T-helper 2 cell treated with Interferon-gamma antibody and Interleukin-4, amounts not matched to agents 5 μg/mL and 100 μg/mL, for 36 hours (primary cell): ENCODE data around the gene IKZF5.
A peak's percentile ranks its signal among the peaks of the same experiment; 100 is the strongest.

Experiments
- DNase-seq: peaks from one replicate; pipeline ENCODE4 v3.0.0; 2021; ENCODE audit warnings: low spot score
- H3K27ac Mint-ChIP-seq: one replicate; pipeline ENCODE4 v1.8.0; 2021; ENCODE audit warnings: mild to moderate bottlenecking, mixed read lengths
- H3K27me3 Mint-ChIP-seq: one replicate; pipeline ENCODE4 v1.8.0; 2021; ENCODE audit warnings: low read depth, mixed read lengths
- H3K36me3 Mint-ChIP-seq: one replicate; pipeline ENCODE4 v1.8.0; 2021; ENCODE audit warnings: low read depth, mixed read lengths
- H3K4me1 Mint-ChIP-seq: one replicate; pipeline ENCODE4 v1.8.0; 2021; ENCODE audit warnings: low read depth, mixed read lengths
- H3K4me3 Mint-ChIP-seq: one replicate; pipeline ENCODE4 v1.8.0; 2022; ENCODE audit warnings: mild to moderate bottlenecking, moderate library complexity, mixed read lengths
- H3K9me3 Mint-ChIP-seq: one replicate; pipeline ENCODE4 v1.8.0; 2021; ENCODE audit warnings: mixed read lengths

Gene IKZF5

GRCh38 chr10:123008355-123009104 is at the start of gene IKZF5, which contains the start of gene ACADSB:
Gene IKZF5, minus strand, starts transcription at chr10:123008795. Its CDS starts 10,170 bp downstream, at chr10:122998625.
Gene ACADSB, plus strand, starts transcription at chr10:123009006. Its CDS starts 24 bp downstream, at chr10:123009030.
- Mint-ChIP-seq H3K36me3 (peaks cover 8% of the 10 kb centered on the region), H3K4me1 (peaks cover 27% of the 10 kb centered on the region), H3K27ac (peak within 1 kb of the TSS; percentile 98), H3K27me3 (no peaks in the 10 kb centered on the region), H3K4me3 (peak within 1 kb of the TSS; percentile 97), H3K9me3 (no peaks in the 10 kb centered on the region)
- DNase-seq, result peak; percentile 93

GRCh38 chr10:123057968-123058367 is 49.4 kb upstream of the IKZF5 start:
- Mint-ChIP-seq H3K27ac (no peak overlapping the region), H3K9me3 (no peaks in the 10 kb centered on the region), H3K4me1 (no peaks in the 10 kb centered on the region), H3K27me3 (no peaks in the 10 kb centered on the region), H3K4me3 (no peak overlapping the region), H3K36me3 (no peaks in the 10 kb centered on the region)
- no peak for DNase-seq

- no peak for DNase-seq
- Mint-ChIP-seq H3K9me3 (no peaks in the 10 kb centered on the region), H3K27ac (no peak overlapping the region), H3K36me3 (peaks cover 1% of the 10 kb centered on the region), H3K4me3 (no peak overlapping the region), H3K4me1 (peaks cover 7% of the 10 kb centered on the region), H3K27me3 (no peaks in the 10 kb centered on the region)
Measured at GRCh38 chr10:123045961-123046731, 37.6 kb upstream of the IKZF5 start.

- Mint-ChIP-seq H3K4me1 (peaks cover 7% of the 10 kb centered on the region), H3K27ac (no peak overlapping the region)
Measured at GRCh38 chr10:123044391-123044790, 35.8 kb upstream of the IKZF5 start.

GRCh38 chr10:123043409-123043925 is 34.9 kb upstream of the IKZF5 start:
- peak; percentile 23 for DNase-seq
- no peak overlapping the region for H3K4me3 Mint-ChIP-seq
- no peaks in the 10 kb centered on the region for H3K9me3 Mint-ChIP-seq
- no peaks in the 10 kb centered on the region for H3K27me3 Mint-ChIP-seq
- peaks cover 1% of the 10 kb centered on the region for H3K36me3 Mint-ChIP-seq
- no peak overlapping the region for H3K27ac Mint-ChIP-seq
- H3K4me1 Mint-ChIP-seq, result peaks cover 14% of the 10 kb centered on the region

More at GRCh38 chr10:123044391-123044790, 35.8 kb upstream of the IKZF5 start:
- Mint-ChIP-seq H3K9me3 (no peaks in the 10 kb centered on the region), H3K27me3 (no peaks in the 10 kb centered on the region), H3K36me3 (peaks cover 1% of the 10 kb centered on the region), H3K4me3 (no peak overlapping the region)
- no peak for DNase-seq

- no peak for DNase-seq
- Mint-ChIP-seq H3K36me3 (peaks cover 1% of the 10 kb centered on the region), H3K27me3 (no peaks in the 10 kb centered on the region), H3K4me3 (no peak overlapping the region), H3K4me1 (peaks cover 14% of the 10 kb centered on the region), H3K27ac (no peak overlapping the region), H3K9me3 (no peaks in the 10 kb centered on the region)
Measured at GRCh38 chr10:123042708-123043408, 34.3 kb upstream of the IKZF5 start.

- H3K27ac Mint-ChIP-seq, result no peak overlapping the region
Measured at GRCh38 chr10:123039632-123039930, 31.0 kb upstream of the IKZF5 start.

GRCh38 chr10:123038782-123039631 is 30.4 kb upstream of the IKZF5 start:
- peaks cover 2% of the 10 kb centered on the region for H3K36me3 Mint-ChIP-seq
- H3K9me3 Mint-ChIP-seq, result no peaks in the 10 kb centered on the region
- peaks cover 11% of the 10 kb centered on the region for H3K4me1 Mint-ChIP-seq
- H3K27ac Mint-ChIP-seq, result no peak overlapping the region
- no peak overlapping the region for H3K4me3 Mint-ChIP-seq
- no peak for DNase-seq
- no peaks in the 10 kb centered on the region for H3K27me3 Mint-ChIP-seq

More at GRCh38 chr10:123039632-123039930, 31.0 kb upstream of the IKZF5 start:
- DNase-seq, result no peak
- Mint-ChIP-seq H3K4me3 (no peak overlapping the region), H3K9me3 (no peaks in the 10 kb centered on the region), H3K4me1 (peaks cover 11% of the 10 kb centered on the region), H3K36me3 (peaks cover 1% of the 10 kb centered on the region), H3K27me3 (no peaks in the 10 kb centered on the region)

- H3K27me3 Mint-ChIP-seq, result no peaks in the 10 kb centered on the region
- H3K9me3 Mint-ChIP-seq, result no peaks in the 10 kb centered on the region
- peaks cover 2% of the 10 kb centered on the region for H3K36me3 Mint-ChIP-seq
- H3K27ac Mint-ChIP-seq, result no peak overlapping the region
- no peak for DNase-seq
- H3K4me3 Mint-ChIP-seq, result no peak overlapping the region
- peaks cover 7% of the 10 kb centered on the region for H3K4me1 Mint-ChIP-seq
Measured at GRCh38 chr10:123035467-123036086, 27.0 kb upstream of the IKZF5 start.

- no peak overlapping the region for H3K4me3 Mint-ChIP-seq
- no peak for DNase-seq
- no peaks in the 10 kb centered on the region for H3K27me3 Mint-ChIP-seq
- H3K36me3 Mint-ChIP-seq, result peaks cover 2% of the 10 kb centered on the region
- H3K27ac Mint-ChIP-seq, result no peak overlapping the region
- no peaks in the 10 kb centered on the region for H3K9me3 Mint-ChIP-seq
- peaks cover 6% of the 10 kb centered on the region for H3K4me1 Mint-ChIP-seq
Measured at GRCh38 chr10:123034332-123034731, 25.7 kb upstream of the IKZF5 start.

- H3K9me3 Mint-ChIP-seq, result no peaks in the 10 kb centered on the region
Measured at GRCh38 chr10:123031124-123031523, 22.5 kb upstream of the IKZF5 start.

GRCh38 chr10:123027861-123028260 is 19.3 kb upstream of the IKZF5 start:
- Mint-ChIP-seq H3K4me1 (peaks cover 7% of the 10 kb centered on the region), H3K9me3 (no peaks in the 10 kb centered on the region), H3K36me3 (no peaks in the 10 kb centered on the region)

More at GRCh38 chr10:123031124-123031523, 22.5 kb upstream of the IKZF5 start:
- Mint-ChIP-seq H3K27ac (no peak overlapping the region), H3K4me3 (no peak overlapping the region), H3K27me3 (no peaks in the 10 kb centered on the region), H3K4me1 (no peaks in the 10 kb centered on the region), H3K36me3 (peaks cover 2% of the 10 kb centered on the region)
- no peak for DNase-seq

GRCh38 chr10:123026302-123026701 is 17.7 kb upstream of the IKZF5 start:
- H3K27ac Mint-ChIP-seq, result no peak overlapping the region
- H3K4me1 Mint-ChIP-seq, result peaks cover 11% of the 10 kb centered on the region
- no peaks in the 10 kb centered on the region for H3K9me3 Mint-ChIP-seq
- DNase-seq, result no peak
- no peaks in the 10 kb centered on the region for H3K27me3 Mint-ChIP-seq
- no peaks in the 10 kb centered on the region for H3K36me3 Mint-ChIP-seq
- H3K4me3 Mint-ChIP-seq, result no peak overlapping the region

More at GRCh38 chr10:123027861-123028260, 19.3 kb upstream of the IKZF5 start:
- no peak overlapping the region for H3K4me3 Mint-ChIP-seq
- H3K27ac Mint-ChIP-seq, result no peak overlapping the region
- no peaks in the 10 kb centered on the region for H3K27me3 Mint-ChIP-seq
- no peak for DNase-seq
